HL-60/S4 (cell line): ENCODE data around the gene COL13A1.

Experiments
- in situ Hi-C: fragments of 300-500 bp; cut with MboI; formaldehyde crosslinking; loops from 2 replicates; pipeline ENCODE4 v1.14.3; 2022; ENCODE audit warnings: low sequenced_read_pairs

COL13A1 gene

DNA sequence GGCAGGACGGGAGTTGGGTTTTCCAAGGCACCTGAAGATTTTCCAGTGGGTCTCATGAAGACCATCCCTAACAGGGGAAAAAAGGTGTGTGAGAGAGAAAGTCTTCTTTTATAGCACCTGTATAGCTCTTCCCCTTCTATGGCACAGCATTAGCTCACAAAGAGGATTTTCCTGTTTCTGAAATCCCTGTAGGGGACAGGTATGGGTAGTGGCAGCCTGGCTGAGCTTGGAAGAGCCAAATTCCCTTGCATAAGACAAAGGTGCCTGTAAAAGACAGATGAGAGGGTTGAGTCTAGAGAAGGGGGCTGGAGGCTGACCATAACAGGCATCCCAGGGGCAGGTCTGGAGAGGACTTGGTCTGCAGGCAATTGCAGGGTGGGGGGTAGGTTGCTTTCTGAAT, 63.7 kb downstream of the COL13A1 start:
- in situ Hi-C loops = no loop called here

DNA sequence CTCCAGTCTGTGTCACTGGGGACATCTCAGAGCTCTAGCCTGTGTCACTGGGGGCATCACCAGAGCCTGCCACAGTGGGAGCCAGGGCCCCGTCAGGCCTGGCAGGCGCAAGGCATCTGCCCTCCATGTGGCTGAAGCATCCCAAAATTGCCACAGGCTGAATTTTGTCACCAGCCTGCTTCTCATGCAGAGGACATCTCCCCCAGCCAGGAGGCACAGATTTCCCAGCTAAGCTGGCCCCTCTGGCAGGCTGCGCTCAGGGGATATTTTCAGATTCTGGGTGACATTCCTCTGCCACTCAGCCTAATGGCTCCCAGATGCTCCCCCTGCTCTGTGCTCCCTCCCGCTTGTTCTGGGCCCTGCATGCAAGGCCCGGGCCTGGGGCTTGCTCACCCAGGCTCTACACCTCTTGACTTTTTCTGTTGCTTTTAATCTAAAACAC, 64.6 kb downstream of the COL13A1 start:
- in situ Hi-C loops = no loop called here

DNA sequence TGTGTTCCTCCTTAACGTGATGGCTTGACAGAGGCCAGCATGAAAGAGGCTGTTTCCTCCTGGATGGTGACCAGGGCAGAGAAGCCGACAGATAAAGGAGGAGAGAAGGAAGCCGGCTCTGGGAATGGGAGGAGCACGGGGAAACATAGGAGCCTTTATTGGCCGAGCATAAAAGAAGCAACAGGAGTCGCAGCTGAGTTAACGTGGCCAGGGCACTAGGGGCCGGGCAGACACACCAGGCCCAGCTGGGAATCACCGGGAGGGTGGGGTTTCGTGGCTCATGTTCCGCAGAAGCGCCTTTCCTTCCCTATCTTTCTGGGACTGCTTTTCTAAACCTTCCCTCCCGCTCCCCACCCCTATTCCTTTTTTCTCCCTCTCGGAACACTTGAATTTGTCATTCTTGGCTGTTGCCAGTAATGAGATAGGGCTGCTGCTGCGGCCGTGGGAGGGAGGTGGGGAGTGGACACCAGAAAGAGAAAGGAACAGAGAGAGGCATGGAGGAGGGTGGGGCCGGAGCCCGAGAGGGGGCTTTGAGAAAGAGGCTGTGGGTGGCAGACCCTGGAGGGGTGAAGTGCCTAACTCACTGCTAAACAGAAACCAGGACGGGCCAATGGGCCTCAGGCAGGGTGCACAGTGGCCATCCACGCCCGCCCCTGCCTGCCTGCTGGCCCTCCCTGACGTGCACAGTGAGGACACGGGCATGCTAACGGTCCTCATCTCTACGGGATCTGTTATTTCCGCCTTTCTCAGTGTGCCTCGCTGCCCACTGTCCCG, 65.2 kb downstream of the COL13A1 start:
- in situ Hi-C loops = no loop called here

GRCh38 chr10:69867699-69868558, 66.2 kb downstream of the COL13A1 start:
- in situ Hi-C loops = no loop called here

DNA sequence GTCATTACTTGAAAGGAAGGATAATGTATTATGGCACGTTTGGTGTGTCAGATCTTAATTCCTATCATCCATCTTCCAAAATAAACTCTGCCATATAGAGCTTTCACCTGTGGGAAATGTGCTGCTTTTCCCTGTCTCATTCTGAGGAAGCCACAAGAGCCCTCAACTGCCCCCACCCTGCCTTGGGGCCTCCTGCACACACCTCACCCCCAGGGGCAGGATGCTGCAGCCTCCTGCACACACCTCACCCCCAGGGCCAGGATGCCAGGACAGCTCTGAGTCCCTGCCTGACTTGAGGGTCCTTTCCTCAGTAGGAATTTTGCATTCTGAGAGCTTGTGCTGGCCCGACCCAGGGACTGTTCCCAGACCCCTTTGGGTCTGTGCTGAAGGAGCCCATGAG, 67.1 kb downstream of the COL13A1 start:
- in situ Hi-C loops = no loop called here

- in situ Hi-C loops = no loop called here
Measured at GRCh38 chr10:69869291-69869961, 67.7 kb downstream of the COL13A1 start.

GRCh38 chr10:69870591-69870990, 68.9 kb downstream of the COL13A1 start:
- in situ Hi-C loops = no loop called here

DNA sequence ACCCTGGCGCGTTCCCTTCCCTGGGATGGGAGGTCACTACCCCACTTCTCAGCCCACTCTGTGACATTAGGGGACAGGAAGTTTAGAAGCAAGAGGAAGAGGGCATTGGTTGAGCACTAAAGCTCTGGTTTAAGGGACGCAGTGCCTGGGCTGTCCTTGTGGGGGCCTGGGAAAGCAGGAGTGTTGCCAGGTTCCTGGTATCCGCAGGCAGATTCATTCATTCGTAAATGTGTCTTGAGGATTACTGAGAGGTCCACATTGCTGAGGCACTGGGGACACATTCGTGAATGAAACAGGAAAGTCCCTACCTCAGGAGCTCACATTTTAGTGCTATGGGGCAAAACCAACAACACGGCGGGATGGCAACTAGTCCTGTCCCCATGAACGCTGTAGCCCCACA, 69.4 kb downstream of the COL13A1 start:
- in situ Hi-C loops = no loop called here

GRCh38 chr10:69872323-69872722, 70.6 kb downstream of the COL13A1 start:
- in situ Hi-C loops = no loop called here

DNA sequence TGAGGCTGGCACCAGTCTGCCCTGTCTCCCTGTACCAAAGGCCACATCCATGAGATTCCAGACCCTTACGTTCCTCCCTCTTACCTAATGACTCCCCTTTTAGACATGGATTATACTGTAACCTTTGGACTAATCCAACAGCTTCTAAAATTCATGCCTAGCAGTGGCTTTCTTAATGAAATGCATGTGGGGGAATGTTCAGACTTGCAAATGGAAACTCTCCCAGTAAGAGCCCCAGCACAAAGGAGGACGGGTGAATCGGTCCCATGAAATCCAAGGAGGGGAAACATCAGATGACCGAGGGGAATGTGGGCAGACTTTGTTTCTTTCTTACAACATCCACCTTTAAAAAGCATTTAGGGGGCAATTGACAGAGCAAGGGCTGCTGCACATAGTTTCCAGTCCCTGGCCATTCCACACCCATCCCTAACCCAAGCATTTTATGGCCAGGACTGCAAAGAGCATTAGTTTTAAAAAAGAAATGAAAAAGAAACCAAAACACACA, 71.5 kb downstream of the COL13A1 start:
- in situ Hi-C loops = no loop called here

- in situ Hi-C loops = no loop called here
Measured at GRCh38 chr10:69874449-69874848, 72.7 kb downstream of the COL13A1 start.

- in situ Hi-C loops = no loop called here
Measured at GRCh38 chr10:69875856-69876255, 74.2 kb downstream of the COL13A1 start.

DNA sequence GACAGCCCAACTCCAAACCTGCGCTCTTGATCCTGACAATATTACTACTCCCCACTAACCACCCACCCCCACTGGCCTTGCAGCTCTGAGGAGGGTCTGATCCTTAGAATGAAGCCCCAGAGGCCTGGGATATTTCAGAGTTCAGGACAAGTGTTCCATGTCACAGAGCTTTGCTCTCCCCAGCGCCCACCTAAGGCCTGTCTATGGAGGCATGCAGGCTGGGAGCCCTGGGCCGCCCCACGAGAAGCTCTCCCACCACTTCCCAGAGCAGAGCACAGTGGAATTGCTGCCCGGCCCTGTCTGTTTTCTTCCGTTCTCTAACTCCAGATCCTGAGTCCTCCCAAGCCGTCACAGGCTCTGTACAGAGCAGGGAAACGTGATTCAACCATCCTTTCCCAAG, 74.6 kb downstream of the COL13A1 start:
- in situ Hi-C loops = no loop called here

- in situ Hi-C loops = no loop called here
Measured at GRCh38 chr10:69876931-69877330, 75.2 kb downstream of the COL13A1 start.

DNA sequence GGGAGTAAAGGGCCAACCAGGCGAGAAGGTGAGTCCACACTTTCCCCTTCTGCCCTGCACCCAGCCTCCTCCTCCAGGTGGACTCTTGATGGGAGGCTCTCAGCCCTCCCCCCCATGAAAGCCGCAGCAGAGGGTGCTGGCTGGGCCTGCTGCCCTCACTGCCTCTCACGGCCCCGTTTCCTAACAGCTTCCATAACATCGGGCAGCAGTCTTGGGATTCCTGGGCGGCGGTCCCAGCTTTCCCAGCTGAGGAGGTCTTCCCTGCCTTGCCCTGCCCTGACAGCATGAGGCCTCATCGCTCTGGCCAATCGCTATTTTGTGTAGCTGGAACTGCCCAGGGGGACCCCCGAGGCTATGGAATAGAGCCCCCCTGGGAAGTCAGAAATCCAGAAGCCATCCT, 76.3 kb downstream of the COL13A1 start:
- in situ Hi-C loops = no loop called here

DNA sequence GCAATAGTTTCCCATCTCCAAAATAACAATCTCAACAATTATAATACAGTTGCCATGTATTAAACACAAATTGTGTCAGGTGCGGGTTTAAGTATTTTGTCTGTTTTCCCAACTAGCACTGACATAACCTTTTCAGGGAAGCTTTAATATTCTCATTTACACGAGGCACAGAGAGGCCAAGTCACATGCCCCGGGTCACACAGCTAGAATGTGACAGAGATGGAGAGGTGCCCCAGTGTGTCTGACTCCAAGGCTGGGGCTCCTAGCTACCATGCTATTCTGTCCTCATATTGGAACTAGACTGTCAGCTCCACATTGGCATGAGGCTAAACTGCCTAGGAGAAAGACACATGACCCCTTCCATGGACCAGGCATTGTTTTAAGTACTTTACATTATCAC, 77.2 kb downstream of the COL13A1 start:
- in situ Hi-C loops = no loop called here

GRCh38 chr10:69879634-69880257, 78.0 kb downstream of the COL13A1 start:
- in situ Hi-C loops = no loop called here

DNA sequence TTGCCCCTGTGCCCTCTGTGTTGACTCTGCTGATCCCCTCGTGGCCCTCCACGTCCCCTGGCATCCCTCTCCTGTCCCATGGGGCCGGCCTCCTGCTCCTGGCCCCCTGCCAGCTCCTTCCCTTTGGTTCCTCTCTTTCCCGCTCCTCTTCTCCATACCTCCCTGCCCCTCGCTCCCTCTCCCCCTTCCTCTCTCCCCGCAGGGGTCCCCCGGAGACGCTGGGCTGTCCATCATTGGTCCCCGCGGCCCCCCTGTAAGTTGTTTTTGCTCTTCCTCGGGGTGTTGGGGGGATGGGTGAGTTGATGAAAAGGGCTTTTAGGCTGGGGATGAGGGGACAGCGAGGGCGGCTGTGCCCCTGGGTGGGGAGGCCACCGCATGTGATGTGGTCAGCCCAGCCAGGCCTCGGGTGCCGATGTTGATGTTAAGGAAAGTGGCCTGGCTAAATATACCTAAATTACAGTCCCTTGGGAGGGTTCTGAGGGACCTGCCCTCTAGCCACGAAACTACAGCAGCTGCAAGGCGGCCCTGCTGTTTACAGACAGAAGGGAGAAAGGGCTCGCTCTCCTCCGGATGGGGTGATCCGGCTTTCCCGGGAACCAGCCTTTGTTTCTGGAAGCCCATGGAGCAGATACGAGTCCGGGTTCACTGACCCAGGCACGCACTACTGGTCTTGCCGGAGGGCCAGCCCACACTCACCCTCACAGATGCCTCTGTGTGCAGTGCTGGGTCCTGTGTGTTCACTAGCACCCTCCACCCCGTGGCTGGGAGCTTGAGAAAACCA, 78.8 kb downstream of the COL13A1 start:
- in situ Hi-C loops = no loop called here

- in situ Hi-C loops = no loop called here
Measured at GRCh38 chr10:69881202-69881601, 79.5 kb downstream of the COL13A1 start.
